ENCODE data around the gene PCNX3.
A peak's percentile ranks its signal among the peaks of the same experiment; 100 is the strongest.

The PCNX3 gene

GRCh38 chr11:65641297-65642013, 25.9 kb downstream of the PCNX3 start:
- no peak for DNase-seq

GRCh38 chr11:65642014-65642671, 26.6 kb downstream of the PCNX3 start:
- DNase-seq, result no peak

- no peak for DNase-seq
Observed at GRCh38 chr11:65643971-65644370, 28.4 kb downstream of the PCNX3 start.

- no peak for DNase-seq
Observed at GRCh38 chr11:65644837-65645236, 29.3 kb downstream of the PCNX3 start.

GRCh38 chr11:65645710-65646109, 30.1 kb downstream of the PCNX3 start:
- no peak for DNase-seq

- no peak for DNase-seq
Observed at GRCh38 chr11:65646288-65646957, 30.8 kb downstream of the PCNX3 start.

GRCh38 chr11:65646958-65647701, 31.6 kb downstream of the PCNX3 start:
- DNase-seq, result no peak

- DNase-seq, result no peak
Observed at GRCh38 chr11:65648997-65649493, 33.5 kb downstream of the PCNX3 start.

- no peak for DNase-seq
Observed at GRCh38 chr11:65649656-65650546, 34.3 kb downstream of the PCNX3 start.

GRCh38 chr11:65650547-65651338, 35.2 kb downstream of the PCNX3 start:
- DNase-seq, result no peak

GRCh38 chr11:65651339-65651588, 35.7 kb downstream of the PCNX3 start:
- DNase-seq, result no peak

GRCh38 chr11:65651589-65652510, 36.3 kb downstream of the PCNX3 start:
- no peak for DNase-seq

GRCh38 chr11:65652511-65653228, 37.1 kb downstream of the PCNX3 start:
- peak; percentile 99 for DNase-seq

- DNase-seq, result no peak
Observed at GRCh38 chr11:65653229-65654225, 38.0 kb downstream of the PCNX3 start.

- DNase-seq, result no peak
Observed at GRCh38 chr11:65654375-65655349, 39.1 kb downstream of the PCNX3 start.

- no peak for DNase-seq
Observed at GRCh38 chr11:65655570-65656332, 40.2 kb downstream of the PCNX3 start.

Measured in activated CD8-positive, alpha-beta memory T cell treated with anti-CD3 and anti-CD28 coated beads for 24 hours (primary cell).